Transverse colon (tissue), 3 donors: ENCODE measurements around the gene HEBP2.

Experiments used
- EP300 ChIP-seq: sonication (generic); formaldehyde crosslinking; IDR thresholded peaks from one replicate; pipeline ENCODE4 v1.6.1; 2017; ENCODE audit warnings: antibody characterized with exemption, low read depth
- POLR2A ChIP-seq: fragments of 450-650 bp; IDR thresholded peaks from one replicate; pipeline ENCODE4 v1.6.1; 2016; ENCODE audit warnings: antibody characterized with exemption, mild to moderate bottlenecking, moderate library complexity
- TF ChIP-seq, protein P1 (sequence below), 5 experiments: fragments of 200-600 bp in 3 of 5; fragments of 450-650 bp in 2 of 5; sonication (generic) in 3 of 5; IDR thresholded peaks; 1 replicate in 2 of 5; 2 replicates in 3 of 5; pipeline ENCODE4 v1.5.1; 2016 to 2017; ENCODE audit warnings: antibody characterized with exemption in 5 of 5, inconsistent platforms in 3 of 5, mild to moderate bottlenecking in 2 of 5, moderate library complexity in 1 of 5

- no peak for TF ChIP-seq POLR2A
- TF ChIP-seq, protein P1, sequence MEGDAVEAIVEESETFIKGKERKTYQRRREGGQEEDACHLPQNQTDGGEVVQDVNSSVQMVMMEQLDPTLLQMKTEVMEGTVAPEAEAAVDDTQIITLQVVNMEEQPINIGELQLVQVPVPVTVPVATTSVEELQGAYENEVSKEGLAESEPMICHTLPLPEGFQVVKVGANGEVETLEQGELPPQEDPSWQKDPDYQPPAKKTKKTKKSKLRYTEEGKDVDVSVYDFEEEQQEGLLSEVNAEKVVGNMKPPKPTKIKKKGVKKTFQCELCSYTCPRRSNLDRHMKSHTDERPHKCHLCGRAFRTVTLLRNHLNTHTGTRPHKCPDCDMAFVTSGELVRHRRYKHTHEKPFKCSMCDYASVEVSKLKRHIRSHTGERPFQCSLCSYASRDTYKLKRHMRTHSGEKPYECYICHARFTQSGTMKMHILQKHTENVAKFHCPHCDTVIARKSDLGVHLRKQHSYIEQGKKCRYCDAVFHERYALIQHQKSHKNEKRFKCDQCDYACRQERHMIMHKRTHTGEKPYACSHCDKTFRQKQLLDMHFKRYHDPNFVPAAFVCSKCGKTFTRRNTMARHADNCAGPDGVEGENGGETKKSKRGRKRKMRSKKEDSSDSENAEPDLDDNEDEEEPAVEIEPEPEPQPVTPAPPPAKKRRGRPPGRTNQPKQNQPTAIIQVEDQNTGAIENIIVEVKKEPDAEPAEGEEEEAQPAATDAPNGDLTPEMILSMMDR (IDR thresholded peaks at IDR 0.05) = no peak
- TF ChIP-seq EP300 = no peak
Measured at GRCh38 chr6:138377844-138378243, 26.2 kb upstream of the HEBP2 start, which contains the start of gene SMIM28.
